GM12878 (cell line): ENCODE measurements around the gene TELO2. TPM values are rescaled to one million over a fixed set of nuclear protein-coding genes. Genes with fewer than 3 reads are reported as not detected.

Source experiments
- ATAC-seq: fragments of 200-7000 bp; cut with Tn5 transposase; 3 replicates; pipeline ENCODE4 v1.9.1; 2020; ENCODE audit warnings: mild to moderate bottlenecking, moderate library complexity
- BruUV-seq: library from RNA; stranded (reverse); fragments of 400-500 nt; replicated peaks from 2 replicates; lab custom pipeline; 2021; lab: Mats Ljungman, UMichigan
- CTCF ChIA-PET: fragments of 300-600 bp; sonication (Branson Sonifier 250); formaldehyde crosslinking; extraction: SDS; loops from one replicate; lab custom pipeline; 2021; ENCODE audit warnings: inconsistent platforms; lab: Yijun Ruan, JAX
- POLR2A ChIA-PET: fragments of 350-600 bp; formaldehyde crosslinking; extraction: SDS; loops from one replicate; lab custom pipeline; 2021; ENCODE audit warnings: inconsistent platforms; lab: Charles Lee
- RAD21 ChIA-PET: fragments of 300-600 bp; sonication (Branson Sonifier 250); formaldehyde crosslinking; loops from one replicate; lab custom pipeline; 2023; ENCODE audit warnings: antibody characterized with exemption; ENCODE audit not compliant: unreplicated experiment; lab: Charles Lee
- SMC1A ChIA-PET: fragments of 300-600 bp; sonication (Branson Sonifier 250); formaldehyde crosslinking; loops from one replicate; lab custom pipeline; 2023; ENCODE audit not compliant: unreplicated experiment, uncharacterized antibody; lab: Charles Lee
- DNase-seq: peaks from one replicate; pipeline ENCODE4 v3.0.0-alpha.2; 2011; ENCODE audit warnings: low read depth, low spot score
- FAIRE-seq: peaks from 3 replicates; lab custom pipeline; 2011; peaks lifted over from hg19 to GRCh38; lab: Jason Lieb, UNC
- H2AFZ ChIP-seq: 2 replicates; pipeline ENCODE4 v1.6.0; 2011; ENCODE audit warnings: low read depth, low read length, control low read depth; ENCODE audit not compliant: control insufficient read depth
- H3K27ac ChIP-seq: 2 replicates; pipeline ENCODE4 v1.5.1; 2011; ENCODE audit warnings: control low read depth; ENCODE audit not compliant: control insufficient read depth, insufficient read depth
- H3K27me3 ChIP-seq, 2 experiments: replicated peaks in 1 of 2; 2 replicates each; pipeline versions ENCODE4 v1.6.0 to v1.6.1; 2011; ENCODE audit warnings: low read length in 1 of 2; ENCODE audit not compliant: control insufficient read depth in 2 of 2, insufficient read depth in 2 of 2
- H3K36me3 ChIP-seq, 2 experiments: 2 replicates each; pipeline ENCODE4 v1.5.1; 2011; ENCODE audit warnings: low read length in 1 of 2; ENCODE audit not compliant: control insufficient read depth in 2 of 2, insufficient read depth in 2 of 2
- H3K4me1 ChIP-seq: 2 replicates; pipeline ENCODE4 v1.6.1; 2011; ENCODE audit warnings: mild to moderate bottlenecking, low read length, moderate library complexity, mixed read lengths; ENCODE audit not compliant: control insufficient read depth, insufficient read depth
- H3K4me2 ChIP-seq: 2 replicates; pipeline ENCODE4 v1.6.0; 2011; ENCODE audit warnings: control low read depth; ENCODE audit not compliant: control insufficient read depth, insufficient read depth
- H3K4me3 ChIP-seq: fragments of 200-600 bp; sonication (generic); 2 replicates; pipeline ENCODE4 v1.5.1; 2016
- H3K79me2 ChIP-seq: 2 replicates; pipeline ENCODE4 v1.6.0; 2011; ENCODE audit warnings: low read length; ENCODE audit not compliant: control insufficient read depth, insufficient read depth
- H3K9ac ChIP-seq: 2 replicates; pipeline ENCODE4 v1.8.0; 2011; ENCODE audit warnings: low read length, control low read depth, mixed read lengths; ENCODE audit not compliant: control insufficient read depth, insufficient read depth
- H3K9me3 ChIP-seq: replicated peaks from 3 replicates; pipeline ENCODE4 v1.5.1; 2011; ENCODE audit warnings: mild to moderate bottlenecking, low read length; ENCODE audit not compliant: control insufficient read depth, insufficient read depth
- H4K20me1 ChIP-seq: 2 replicates; pipeline ENCODE4 v1.6.0; 2011; ENCODE audit not compliant: control insufficient read depth, insufficient read depth
- BHLHE40 ChIP-seq, 2 experiments: fragments of 450-650 bp in 1 of 2; IDR thresholded peaks; 2 replicates each; pipeline ENCODE4 v1.6.1; 2011 to 2017; ENCODE audit warnings: low read depth in 2 of 2, borderline replicate concordance in 1 of 2, improper control_type of control experiment in 1 of 2, low read length in 1 of 2, mild to moderate bottlenecking in 1 of 2
- CBX3 ChIP-seq: fragments of 200-600 bp; sonication (generic); IDR thresholded peaks from 2 replicates; pipeline ENCODE4 v1.6.1; 2016; ENCODE audit warnings: low read depth, borderline replicate concordance
- EZH2 ChIP-seq: IDR thresholded peaks from 2 replicates; pipeline ENCODE4 v1.6.1; 2012; ENCODE audit warnings: low read depth, mild to moderate bottlenecking, control low read depth, inconsistent platforms, low read length, borderline replicate concordance; ENCODE audit not compliant: control insufficient read depth
- FOXK2 ChIP-seq: fragments of 450-650 bp; IDR thresholded peaks from 2 replicates; pipeline ENCODE4 v1.6.1; 2017; ENCODE audit warnings: mild to moderate bottlenecking, moderate library complexity
- GATAD2B ChIP-seq: fragments of 450-650 bp; conservative IDR thresholded peaks from 2 replicates; pipeline ENCODE4 v1.6.1; 2017; ENCODE audit warnings: low read depth, mild to moderate bottlenecking, moderate library complexity
- HDAC2 ChIP-seq: fragments of 200-600 bp; sonication (generic); IDR thresholded peaks from 2 replicates; pipeline ENCODE4 v1.6.1; 2017
- MEF2A ChIP-seq: IDR thresholded peaks from 2 replicates; pipeline ENCODE4 v1.6.1; 2011; ENCODE audit warnings: low read depth, mild to moderate bottlenecking, low read length, moderate library complexity; ENCODE audit not compliant: insufficient read depth
- MTA2 ChIP-seq: fragments of 450-650 bp; IDR thresholded peaks from 2 replicates; pipeline ENCODE4 v1.6.1; 2016; ENCODE audit warnings: low read depth, mild to moderate bottlenecking, moderate library complexity
- NFYB ChIP-seq: IDR thresholded peaks from 2 replicates; pipeline ENCODE4 v1.6.1; 2011; ENCODE audit warnings: low read depth, mild to moderate bottlenecking, low read length, improper control_type of control experiment, moderate library complexity; ENCODE audit not compliant: insufficient read depth
- NR2C1 ChIP-seq: fragments of 450-650 bp; IDR thresholded peaks from 2 replicates; pipeline ENCODE4 v1.6.1; 2017; ENCODE audit warnings: antibody characterized with exemption, mild to moderate bottlenecking, moderate library complexity
- NRF1 ChIP-seq: conservative IDR thresholded peaks from 2 replicates; pipeline ENCODE4 v1.6.1; 2011; ENCODE audit warnings: mild to moderate bottlenecking, low read depth, low read length, improper control_type of control experiment
- RB1 ChIP-seq: fragments of 450-650 bp; formaldehyde crosslinking; IDR thresholded peaks from 2 replicates; pipeline ENCODE4 v1.6.1; 2017; ENCODE audit warnings: mild to moderate bottlenecking, borderline replicate concordance
- SMAD5 ChIP-seq: IDR thresholded peaks from 2 replicates; pipeline ENCODE4 v1.6.1; 2016; ENCODE audit warnings: antibody characterized with exemption, low read depth
- SPI1 ChIP-seq: IDR thresholded peaks from 2 replicates; pipeline ENCODE4 v1.6.1; 2011; ENCODE audit warnings: low read depth, mild to moderate bottlenecking, low read length, moderate library complexity, borderline replicate concordance; ENCODE audit not compliant: insufficient read depth
- ZNF24 ChIP-seq: fragments of 450-650 bp; IDR thresholded peaks from 2 replicates; pipeline ENCODE4 v1.6.1; 2017; ENCODE audit warnings: antibody characterized with exemption, mild to moderate bottlenecking
- WGBS: methylation state at CpG from one replicate; pipeline ENCODE4 v1.1.6; 2016; ENCODE audit warnings: low lambda C conversion rate; ENCODE audit not compliant: insufficient replicate concordance, insufficient coverage; ENCODE audit errors: missing lambda C conversion rate; 5-methylcytosine and 5-hydroxymethylcytosine counted together
- in situ Hi-C: fragments of 300-500 bp; cut with MboI; formaldehyde crosslinking; loops from 9 replicates; pipeline ENCODE4 v1.14.3; 2018; ENCODE audit warnings: mixed read lengths
- intact Hi-C: fragments of 100-400 bp; cut with micrococcal nuclease; formaldehyde crosslinking; loops from one replicate; pipeline ENCODE4 v1.14.2; 2022; ENCODE audit not compliant: unreplicated experiment
- polyA plus RNA-seq, 11 experiments: library from polyadenylated mRNA; depleted of rRNA in 4 of 11; unstranded in 6 of 11; stranded (reverse) in 5 of 11; fragments of >200 nt; fragmentation: Nextera tagmentation in 4 of 11; fragmentation: Illumina TruSeq in 1 of 11; extraction: Ambion mirVana in 4 of 11; extraction: Trizol in 1 of 11; gene quantifications; 1 replicate in 1 of 11; 2 replicates in 10 of 11; pipeline versions ENCODE4 v1.2.1 to v1.2.3, GENCODE V29; 2011 to 2016; ENCODE audit warnings: inconsistent platforms in 2 of 11, missing spikeins in 2 of 11, low read depth in 1 of 11
- total RNA-seq, 4 experiments: library from RNA; depleted of rRNA in 3 of 4; stranded (reverse); fragments of >200 nt in 3 of 4; fragmentation: Illumina TruSeq in 1 of 4; extraction: Trizol in 1 of 4; gene quantifications; 2 replicates each; pipeline versions ENCODE4 v1.2.1 to v1.2.3, GENCODE V29; 2013 to 2021
- TF ChIP-seq, protein P1 (sequence below): fragments of 450-650 bp; IDR thresholded peaks from 2 replicates; pipeline ENCODE4 v1.6.1; 2017; ENCODE audit warnings: antibody characterized with exemption, mild to moderate bottlenecking, moderate library complexity
- TF ChIP-seq, protein P2 (sequence below): IDR thresholded peaks from 2 replicates; pipeline ENCODE4 v1.6.1; 2012; ENCODE audit warnings: low read depth, low read length, improper control_type of control experiment

TELO2 gene
- total and polyA plus RNA-seq, 10 of the 15 experiments (the other 5 are each of a cell fraction or from before 2014, with no cell fraction given) = 0.55 to 72.8 (median 18.6) TPM

DNA sequence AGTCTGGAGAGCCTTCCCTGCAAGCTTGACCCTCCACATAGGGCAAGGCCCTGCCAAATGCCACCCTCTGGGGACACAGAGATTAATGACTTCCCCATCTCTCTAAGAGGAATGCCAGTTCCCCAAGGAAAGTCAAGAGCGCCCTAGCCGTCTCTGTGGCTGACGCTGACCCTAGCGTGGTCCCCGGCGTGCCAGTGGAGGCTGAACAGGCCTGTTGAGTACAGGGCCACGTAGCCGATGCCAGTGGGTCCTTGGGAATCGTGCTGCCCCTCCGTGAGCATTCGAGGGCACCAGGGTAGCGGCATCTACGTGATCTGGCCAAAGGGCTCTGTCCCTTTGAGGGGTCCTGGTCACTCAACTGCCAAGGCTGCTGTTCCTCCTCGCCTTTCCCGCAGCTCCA, 57.5 kb downstream of the TELO2 start:
- ChIA-PET POLR2A (no interaction called here), RAD21 (no interaction called here), SMC1A (no interaction called here), CTCF (no interaction called here)
- ATAC-seq = no peak
- Histone ChIP-seq H4K20me1 (no peaks in the 10 kb centered on the region), H3K27me3 (no peaks in the 10 kb centered on the region), H3K9ac (no peak overlapping the region), H3K79me2 (no peaks in the 10 kb centered on the region), H3K4me3 (no peak overlapping the region), H2AFZ (no peak overlapping the region), H3K4me2 (no peak overlapping the region), H3K4me1 (no peaks in the 10 kb centered on the region), H3K36me3 (no peaks in the 10 kb centered on the region), H3K9me3 (no peaks in the 10 kb centered on the region), H3K27ac (no peak overlapping the region)
- in situ Hi-C loops (no loop called here), intact Hi-C loops (no loop called here)
- no peak for DNase-seq
- WGBS = 62% methylated on average over 15 of the region's 15 CpGs
- TF ChIP-seq, protein P1, sequence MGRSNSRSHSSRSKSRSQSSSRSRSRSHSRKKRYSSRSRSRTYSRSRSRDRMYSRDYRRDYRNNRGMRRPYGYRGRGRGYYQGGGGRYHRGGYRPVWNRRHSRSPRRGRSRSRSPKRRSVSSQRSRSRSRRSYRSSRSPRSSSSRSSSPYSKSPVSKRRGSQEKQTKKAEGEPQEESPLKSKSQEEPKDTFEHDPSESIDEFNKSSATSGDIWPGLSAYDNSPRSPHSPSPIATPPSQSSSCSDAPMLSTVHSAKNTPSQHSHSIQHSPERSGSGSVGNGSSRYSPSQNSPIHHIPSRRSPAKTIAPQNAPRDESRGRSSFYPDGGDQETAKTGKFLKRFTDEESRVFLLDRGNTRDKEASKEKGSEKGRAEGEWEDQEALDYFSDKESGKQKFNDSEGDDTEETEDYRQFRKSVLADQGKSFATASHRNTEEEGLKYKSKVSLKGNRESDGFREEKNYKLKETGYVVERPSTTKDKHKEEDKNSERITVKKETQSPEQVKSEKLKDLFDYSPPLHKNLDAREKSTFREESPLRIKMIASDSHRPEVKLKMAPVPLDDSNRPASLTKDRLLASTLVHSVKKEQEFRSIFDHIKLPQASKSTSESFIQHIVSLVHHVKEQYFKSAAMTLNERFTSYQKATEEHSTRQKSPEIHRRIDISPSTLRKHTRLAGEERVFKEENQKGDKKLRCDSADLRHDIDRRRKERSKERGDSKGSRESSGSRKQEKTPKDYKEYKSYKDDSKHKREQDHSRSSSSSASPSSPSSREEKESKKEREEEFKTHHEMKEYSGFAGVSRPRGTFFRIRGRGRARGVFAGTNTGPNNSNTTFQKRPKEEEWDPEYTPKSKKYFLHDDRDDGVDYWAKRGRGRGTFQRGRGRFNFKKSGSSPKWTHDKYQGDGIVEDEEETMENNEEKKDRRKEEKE = no peak
- TF ChIP-seq MTA2 (no peak), GATAD2B (no peak), CBX3 (no peak), HDAC2 (no peak), SMAD5 (no peak), SPI1 (no peak), NFYB (no peak), EZH2 (no peak), NRF1 (no peak), RB1 (no peak), ZNF24 (no peak), FOXK2 (no peak), MEF2A (no peak), NR2C1 (no peak), BHLHE40 (IDR thresholded peaks at IDR 0.05; ENCODE audit: borderline replicate concordance in 1 of 2, low read depth in 2 of 2, low read length in 1 of 2) (no peak)
- TF ChIP-seq, protein P2, sequence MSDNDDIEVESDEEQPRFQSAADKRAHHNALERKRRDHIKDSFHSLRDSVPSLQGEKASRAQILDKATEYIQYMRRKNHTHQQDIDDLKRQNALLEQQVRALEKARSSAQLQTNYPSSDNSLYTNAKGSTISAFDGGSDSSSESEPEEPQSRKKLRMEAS = no peak
- BruUV-seq = no TSS peak
- no peak for FAIRE-seq
